H4 (cell line): Measurements from ENCODE around the gene OLFM1. TPM values are rescaled to one million over a fixed set of nuclear protein-coding genes. Genes with fewer than 3 reads are reported as not detected.

Source experiments
- DNase-seq: peaks from one replicate; pipeline ENCODE4 v3.0.0-alpha.2; 2015; ENCODE audit warnings: low spot score
- total RNA-seq: library from RNA; depleted of rRNA; stranded (reverse); fragments of >200 nt; shearing (Covaris generic); gene quantifications from 2 replicates; pipeline ENCODE4 v1.2.3, GENCODE V29; 2014; rRNA removed

The OLFM1 gene
- 34.9 and 50.8 TPM in 2 replicates for total RNA-seq

DNA sequence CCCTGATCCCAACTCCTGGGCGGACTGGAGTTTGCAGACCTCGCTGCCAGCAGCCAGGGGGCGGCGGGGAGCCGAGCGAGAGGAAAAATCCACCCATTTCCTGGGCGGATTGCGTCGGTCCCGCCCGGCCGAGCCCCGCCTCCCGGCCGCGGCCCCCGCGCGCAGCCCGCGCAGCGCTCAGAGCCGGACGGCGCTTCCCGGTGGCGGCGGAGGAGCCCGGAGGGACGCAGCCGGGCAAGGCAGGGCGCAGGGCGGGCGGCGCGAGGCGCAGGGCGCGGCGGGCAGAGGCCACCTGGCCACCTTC, at the start of gene OLFM1:
Gene OLFM1 (plus strand): TSS at position 180 of the 304 bp plus-strand sequence. CDS start 322 bp downstream, outside the sequence.
- peak; percentile 68 for DNase-seq

DNA sequence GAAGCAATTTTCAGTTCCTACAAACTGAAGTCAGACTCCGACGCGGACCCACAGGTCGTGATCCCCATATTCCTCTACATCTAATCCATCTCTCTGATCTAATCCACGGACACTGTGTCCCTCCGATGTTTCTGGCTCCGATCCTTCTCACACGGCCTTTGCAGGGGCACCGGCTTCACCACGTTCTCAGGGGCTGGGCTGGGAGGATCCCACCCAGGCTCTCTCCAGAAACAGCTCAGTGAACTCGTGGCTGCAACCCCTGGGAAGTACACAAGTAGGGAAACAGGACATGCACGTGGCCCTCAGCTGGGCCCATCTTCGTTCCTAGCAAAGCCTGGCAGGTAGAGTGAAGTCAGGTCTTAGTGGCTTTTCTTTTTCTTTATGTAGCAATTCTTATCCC, 49.1 kb upstream of the OLFM1 start:
- no peak for DNase-seq

DNA sequence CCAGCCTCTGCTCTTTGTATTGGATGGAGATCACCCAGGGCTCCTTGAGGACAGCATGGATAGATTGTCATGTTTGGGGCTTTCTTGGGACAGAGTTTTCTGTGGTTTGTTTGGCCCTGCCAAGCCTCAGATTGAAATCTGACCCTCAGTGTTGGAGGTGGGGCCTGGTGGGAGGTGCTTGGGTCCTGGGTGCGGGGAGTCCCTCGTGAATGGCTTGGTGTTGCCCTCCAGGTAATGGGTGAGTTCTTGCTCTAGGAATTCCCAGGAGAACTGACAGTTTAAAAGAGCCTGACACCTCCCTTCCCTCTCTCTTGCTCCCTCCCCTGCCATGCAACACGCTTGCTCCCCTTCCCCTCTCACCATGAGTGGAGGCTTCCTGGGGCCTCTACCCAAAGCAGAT, 48.6 kb upstream of the OLFM1 start:
- DNase-seq = no peak

DNA sequence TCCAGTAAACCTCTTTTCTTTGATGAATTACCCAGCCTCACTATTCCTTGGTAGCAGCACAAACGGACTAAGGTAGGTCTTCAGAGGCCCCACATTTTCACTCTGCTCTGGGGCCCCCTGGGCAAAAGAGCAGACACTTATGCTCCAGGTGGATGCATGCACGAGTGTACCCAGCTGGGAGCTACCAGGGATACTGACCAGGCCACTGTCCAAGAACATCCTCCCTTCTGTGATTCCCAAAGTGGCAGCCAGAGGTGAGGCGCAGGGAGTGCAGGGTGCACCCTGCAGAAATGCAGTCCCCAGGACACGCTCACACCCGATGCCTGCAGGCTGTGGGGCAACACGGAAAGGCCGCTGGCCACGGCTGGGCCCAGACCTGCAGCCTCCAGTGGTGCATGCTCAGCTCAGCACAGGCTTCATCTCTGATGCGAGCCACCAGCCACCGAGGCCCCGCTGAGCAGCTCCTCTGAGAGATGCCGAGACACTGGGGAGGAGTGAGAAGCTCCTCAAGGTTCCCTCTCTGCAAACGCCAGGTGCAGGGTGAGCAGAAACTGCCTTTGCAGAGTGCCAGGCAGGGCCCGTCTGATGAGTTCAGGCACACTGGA, 48.1 kb upstream of the OLFM1 start:
- no peak for DNase-seq

DNA sequence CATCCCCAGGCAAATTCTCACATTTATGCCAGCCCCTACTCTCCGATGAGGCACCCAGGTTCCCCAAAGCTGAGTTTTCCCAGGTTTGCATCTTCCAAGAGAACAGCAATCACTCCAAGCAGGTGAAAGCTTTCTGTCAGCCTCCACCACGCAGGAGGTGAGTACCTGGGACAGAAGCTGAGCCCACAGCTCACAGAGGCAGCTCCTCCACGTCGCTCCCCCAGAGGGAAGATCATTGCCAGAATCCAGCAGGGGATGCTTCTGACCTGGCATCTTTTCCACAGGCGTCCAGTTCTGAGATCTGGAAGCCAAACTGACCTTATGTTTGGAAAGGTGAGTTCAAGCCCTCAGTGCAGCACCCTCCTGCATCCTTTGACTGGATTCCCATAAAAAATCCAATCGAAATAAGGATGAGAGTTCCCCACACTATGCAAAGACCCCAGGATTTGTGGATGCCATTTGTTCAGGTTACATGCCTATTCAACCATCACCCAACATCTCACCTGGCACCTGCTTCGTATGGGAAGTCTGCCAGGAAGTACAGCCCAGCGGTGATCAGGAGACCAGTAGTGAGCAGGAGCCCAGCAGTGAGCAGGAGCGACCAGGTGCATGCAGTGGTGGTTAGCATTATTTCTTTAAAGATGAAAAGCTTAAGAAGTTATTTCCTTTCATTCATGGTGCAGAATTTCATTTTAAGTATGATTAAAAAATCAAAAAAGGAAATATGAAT, 47.4 kb upstream of the OLFM1 start:
- no peak for DNase-seq

DNA sequence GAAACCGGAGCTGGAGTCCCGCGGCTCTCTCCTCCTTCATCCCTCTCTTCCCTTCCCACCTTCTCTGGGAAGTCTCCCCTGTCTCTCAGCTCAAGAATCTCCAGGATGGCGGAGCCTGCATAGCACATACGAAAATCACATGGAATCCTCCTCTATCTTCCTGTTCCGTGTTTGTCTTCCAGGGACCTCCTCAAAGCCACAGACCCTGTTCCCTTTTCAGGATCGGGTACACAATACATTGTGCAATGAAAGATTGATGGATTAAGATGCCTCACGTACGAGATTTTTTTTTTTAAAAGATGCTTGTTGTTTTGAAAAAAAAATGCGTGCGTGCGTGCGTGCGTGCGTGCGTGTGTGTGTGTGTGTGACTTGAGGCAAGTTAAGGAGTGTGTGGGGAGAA, 46.6 kb upstream of the OLFM1 start:
- DNase-seq = no peak

DNA sequence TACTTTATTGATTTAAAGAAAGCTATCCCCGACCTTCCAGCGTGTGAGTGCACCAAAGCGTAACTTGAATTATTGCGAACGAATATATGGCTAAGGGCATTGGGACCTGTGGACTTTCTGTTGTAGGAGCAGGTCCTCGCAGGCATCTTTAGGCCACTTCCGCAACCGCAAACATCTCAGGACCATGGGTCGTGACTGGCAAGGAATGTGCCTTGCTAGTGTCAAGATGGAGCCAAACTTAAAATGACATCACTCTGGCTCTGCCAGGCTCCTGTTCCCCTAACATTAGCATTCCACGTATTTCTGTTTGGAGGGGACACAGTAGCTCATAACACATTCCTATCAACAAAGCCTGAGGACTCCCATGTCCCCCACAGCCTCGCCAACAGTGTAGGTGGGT, 44.1 kb upstream of the OLFM1 start:
- DNase-seq = no peak

DNA sequence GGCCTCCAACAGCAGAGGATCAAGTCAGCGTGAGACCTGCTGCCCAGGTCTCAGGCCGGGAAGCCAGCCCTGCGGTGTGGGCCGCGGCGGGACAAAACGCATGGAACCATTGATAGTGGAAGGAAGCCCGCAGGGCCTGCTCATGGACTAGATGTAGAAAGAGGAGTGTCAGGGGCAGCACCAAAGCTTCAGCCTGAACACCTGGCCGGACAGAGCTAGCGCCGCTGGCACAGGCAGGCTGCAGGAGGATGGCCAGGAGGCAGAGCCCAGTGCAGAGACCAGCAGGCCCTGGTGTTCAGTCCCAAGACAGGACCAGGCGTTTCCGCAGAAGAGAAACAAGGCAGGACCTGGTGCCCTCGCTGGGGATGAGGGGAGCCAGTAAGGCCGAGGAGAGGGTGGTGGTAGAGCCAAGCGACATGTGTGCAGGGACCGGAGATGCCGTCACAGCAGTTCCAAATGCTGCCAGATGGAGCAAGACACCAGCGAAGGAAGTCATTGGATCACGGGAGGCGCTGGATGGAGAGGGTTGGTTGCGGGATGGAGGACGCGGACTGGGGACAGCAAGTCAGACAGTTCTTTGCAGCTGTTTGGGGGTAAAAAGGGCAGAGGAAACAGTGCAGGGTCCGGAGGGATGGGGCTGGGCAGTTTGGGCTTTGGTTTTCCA, 42.1 kb upstream of the OLFM1 start:
- DNase-seq = no peak

DNA sequence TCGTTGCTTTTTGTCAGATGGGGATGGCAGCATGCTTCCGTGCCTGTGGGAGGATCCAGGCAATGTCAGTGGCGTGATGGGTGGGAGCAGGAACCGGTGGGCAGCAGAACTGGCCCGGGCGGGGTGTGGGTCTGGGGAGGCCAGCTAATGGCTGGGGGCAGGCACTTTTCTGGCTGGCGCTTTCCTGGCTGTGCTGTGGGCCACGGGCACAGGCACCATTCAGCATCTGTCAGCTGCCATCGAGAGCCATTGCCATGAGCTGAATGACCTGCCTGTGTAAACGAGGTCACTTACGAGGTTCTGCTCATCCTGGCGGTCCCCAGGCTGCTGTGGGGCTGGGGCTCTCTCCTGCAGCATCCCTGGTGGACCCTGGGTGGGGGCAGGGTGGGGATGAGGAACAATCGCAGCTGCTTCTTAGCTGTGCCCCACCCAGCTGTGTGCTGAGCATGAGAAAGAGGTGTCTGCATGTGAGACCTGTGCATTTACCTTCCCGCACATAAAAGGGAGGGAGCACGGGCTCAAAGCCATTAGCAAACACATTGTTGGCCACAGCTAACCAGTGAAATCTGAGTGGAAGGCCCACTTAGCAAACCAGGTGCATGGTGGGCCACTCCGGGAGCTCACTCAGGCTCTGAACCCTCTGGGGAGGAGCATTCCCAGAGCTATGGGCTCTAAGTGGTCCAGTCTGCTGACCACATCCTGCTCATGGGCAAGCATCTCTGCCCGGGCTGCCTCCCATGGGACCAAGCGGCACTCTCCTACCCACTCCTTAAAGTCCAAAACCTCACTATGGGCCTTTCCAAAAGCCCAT, 41.3 kb upstream of the OLFM1 start:
- DNase-seq = no peak

DNA sequence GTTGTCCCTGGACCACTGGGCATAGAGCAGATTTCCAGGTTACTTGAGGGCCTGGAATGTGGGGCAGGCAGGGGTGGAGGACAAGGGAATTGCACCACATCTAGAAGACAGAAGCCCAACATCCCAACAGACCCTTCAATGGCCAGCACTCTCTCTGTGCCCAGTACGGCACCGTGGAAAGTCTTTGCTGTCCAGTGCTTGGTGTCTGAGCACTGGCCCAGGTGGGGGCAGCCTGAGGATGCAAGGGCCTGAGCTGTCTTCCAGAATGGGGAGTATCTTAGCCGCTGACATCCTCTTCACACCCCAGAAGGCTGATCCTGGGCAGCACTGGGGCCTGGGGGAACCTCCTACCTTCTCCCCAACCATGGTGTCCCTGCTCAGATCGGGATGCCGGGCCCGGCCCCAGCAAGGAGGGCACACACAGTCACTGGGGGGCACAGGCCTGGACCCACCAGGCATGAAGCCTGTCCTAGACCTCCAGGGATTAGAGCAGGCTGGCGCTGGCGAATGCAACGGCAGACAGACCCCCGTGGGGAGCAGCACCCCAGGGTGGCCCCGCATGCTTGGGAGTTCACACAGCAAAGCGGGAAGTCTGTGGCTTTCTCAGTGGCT, 40.6 kb upstream of the OLFM1 start:
- no peak for DNase-seq

DNA sequence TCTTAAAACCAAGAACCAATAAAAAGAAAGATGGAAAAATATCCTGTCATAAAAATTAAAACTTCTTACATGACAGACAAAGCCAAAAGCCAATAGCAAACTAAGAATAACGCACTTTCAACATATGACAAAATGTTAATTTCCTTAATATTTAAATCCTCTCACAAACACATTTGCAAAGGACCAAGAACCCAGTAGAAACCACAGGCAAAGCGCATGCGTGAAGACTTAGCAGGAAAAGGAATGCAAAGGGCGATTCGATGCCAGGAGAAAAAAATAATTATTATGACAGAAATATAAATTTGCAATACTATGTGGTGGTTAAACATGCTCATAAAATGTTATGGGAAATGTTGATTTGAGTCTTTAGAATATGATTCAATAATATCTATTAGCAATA, 39.9 kb upstream of the OLFM1 start:
- no peak for DNase-seq

DNA sequence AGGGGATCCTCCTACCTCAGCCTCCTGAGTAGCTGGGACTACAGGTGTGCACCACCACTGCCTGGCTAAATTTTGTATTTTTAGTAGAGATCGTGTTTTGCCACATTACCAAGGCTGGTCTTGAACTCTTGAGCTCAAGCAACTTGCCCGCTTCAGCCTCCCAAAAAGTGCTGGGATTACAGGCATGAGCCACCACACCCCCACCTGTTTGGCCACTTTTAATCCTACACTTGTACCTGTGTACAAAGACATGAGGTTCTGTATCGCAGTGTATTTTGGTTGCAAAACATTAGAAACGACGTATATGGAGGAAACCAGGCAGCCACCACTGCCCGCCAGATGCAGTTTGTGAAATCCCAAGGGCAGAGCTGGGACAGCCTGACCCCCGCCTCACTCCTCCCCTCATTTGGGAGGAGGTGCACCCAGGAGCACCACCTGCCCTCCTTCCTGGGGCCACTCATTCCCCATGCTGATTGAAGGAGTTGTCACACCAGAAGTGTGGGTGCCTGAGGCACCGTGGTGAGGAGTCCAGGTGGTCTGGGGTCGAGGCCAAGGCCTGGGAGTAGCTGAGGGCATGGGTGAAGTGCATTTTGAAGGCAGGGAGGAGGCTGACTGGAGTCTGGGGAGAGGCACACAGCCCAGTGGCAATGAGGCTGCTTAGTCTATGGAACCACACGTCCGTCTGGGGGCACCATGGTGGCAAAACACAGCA, 39.3 kb upstream of the OLFM1 start:
- no peak for DNase-seq

DNA sequence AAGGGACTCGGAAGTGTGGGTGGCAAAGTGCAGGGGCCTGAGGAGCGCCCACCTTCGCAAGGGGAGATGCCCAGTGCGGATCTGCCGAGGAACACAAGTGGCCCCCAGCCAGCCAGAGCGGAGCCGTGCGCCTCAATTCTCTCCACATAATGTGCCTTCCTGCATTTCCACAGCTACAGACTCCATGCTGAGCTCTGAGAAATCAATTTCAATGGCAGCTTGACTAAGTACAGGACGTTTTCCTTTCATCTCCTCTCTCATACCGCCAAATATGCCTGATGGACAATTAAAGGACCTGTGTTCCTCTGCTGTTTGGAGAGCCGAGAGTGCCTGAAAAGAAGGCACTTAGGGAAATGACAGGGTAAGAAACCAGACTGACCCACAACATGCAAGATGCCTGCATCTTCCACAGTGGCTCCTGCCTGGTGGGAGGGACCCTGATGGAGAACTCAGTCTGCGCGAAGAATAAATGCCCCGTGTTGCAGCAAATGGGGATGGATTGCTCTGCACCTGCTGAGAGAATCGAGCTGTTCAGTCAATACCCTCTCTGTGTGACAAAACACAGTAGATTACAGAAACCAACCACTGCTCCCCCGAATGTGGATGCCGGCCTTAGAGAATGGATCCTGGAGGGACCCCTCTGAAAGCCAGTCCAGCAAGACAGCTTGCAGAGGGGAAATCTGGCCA, 38.6 kb upstream of the OLFM1 start:
- DNase-seq = no peak

DNA sequence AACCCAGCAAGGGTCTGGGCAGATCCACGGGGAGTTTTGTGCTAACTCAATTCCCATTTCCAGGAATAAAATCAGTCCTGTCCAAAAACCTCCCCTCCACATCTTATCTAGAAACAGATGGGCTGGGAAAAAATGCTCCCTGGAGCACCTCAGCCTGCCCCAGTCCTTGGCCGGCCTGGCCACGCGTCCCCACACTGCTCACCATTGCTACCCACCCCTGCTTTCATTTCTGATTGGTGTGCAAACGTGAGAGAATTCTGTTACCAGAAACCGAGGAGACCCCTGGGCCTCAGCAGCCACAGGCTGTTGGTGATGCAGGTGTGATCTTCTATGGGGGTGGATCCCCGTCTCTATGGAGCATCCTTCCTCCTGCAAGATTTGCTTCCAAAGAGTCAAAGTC, 38.0 kb upstream of the OLFM1 start:
- no peak for DNase-seq

DNA sequence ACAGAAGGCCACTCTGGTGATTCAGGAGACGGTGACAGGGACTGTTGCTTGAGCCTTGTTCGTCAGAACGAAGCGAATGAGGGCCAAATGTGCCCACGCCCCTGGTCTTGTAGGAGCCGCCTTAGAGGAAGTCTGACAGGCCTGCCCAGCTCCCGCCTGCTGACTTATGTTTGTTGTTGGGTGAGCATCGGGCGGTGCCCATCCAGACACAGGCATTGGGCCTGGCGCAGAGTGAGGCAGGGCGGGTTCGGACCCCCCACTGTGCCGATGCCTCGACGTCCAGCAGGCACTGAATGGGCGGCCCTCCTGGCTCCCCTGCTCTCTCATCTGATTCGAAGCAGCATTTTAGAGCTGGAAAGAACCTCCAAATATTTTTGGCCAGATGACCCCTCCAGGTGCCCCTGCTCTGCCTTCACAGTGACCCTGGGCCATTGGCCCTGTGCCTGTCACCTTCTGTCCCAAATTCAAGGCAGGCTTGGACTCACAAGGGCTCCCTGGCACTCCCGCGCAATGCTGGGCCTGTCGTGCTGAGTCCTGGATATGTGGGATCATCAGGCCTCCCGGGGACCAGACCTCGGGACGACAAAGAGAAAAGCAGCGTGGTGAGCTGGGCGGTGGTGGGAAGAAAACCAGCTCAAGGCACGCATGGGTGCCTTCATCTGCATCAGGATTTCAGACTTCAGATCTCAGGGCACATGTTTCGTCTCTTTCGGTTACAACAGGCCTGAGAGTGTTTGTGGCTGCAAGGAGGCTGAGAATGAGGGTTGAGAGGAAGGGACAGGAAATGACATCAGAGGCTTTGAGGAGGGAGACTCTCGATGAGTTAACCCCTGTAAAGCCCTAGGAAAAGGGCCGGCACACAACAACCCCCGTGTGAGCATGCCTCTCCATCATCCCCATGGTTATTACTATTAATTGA, 37.1 kb upstream of the OLFM1 start:
- DNase-seq = no peak

DNA sequence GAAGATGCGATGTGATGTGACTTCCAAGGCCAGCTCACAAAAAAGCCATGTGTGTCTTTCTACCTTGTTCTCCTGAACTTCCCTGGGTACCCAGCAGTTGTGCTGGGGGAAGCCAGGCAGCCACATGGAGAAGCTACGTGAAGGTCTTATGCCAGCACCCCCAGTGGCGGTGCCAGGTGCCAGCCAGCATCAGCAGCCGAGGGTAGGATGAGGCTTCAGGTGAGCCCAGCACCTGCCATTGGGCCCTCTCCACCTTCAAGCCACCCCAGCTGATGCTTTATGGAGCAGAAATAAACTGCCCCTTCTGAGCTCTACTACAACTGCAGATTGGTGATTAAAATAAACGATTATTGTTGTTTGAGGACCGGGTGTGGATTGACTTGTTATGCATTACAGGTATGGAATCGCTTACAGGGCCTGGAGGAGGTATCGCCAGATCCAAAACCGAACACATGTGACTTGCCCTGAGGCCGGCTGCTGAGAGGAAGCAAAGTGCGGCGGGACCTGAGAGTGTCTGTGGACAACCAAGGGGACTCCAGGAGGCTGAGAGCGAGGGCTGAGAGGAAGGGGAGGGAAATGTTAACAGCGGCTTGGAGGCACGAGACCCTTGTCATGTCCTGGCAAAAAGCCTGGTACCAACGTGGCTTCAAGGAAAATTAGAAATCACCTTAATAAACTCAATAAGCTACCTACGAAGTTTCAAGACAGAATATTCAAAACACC, 36.0 kb upstream of the OLFM1 start:
- no peak for DNase-seq

DNA sequence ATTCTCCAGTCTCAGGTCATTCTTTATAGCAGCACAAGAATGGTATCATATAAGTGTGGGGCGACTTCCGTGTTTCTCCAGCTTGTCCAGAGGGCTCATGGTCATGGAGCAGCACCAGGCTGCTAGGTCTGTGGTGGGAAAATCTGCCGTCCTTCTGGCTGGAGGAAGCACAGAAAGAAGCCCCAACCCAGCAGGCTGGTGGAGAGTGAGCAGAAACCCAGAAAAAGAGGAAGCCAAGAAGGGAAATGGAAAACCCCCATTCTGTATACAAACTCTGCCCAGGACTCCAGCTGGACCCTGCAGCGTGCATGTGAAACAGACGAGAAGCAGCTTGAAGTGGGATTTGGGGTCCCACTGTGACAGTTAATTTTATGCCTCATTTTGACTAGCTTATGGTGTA, 34.3 kb upstream of the OLFM1 start:
- DNase-seq = no peak

DNA sequence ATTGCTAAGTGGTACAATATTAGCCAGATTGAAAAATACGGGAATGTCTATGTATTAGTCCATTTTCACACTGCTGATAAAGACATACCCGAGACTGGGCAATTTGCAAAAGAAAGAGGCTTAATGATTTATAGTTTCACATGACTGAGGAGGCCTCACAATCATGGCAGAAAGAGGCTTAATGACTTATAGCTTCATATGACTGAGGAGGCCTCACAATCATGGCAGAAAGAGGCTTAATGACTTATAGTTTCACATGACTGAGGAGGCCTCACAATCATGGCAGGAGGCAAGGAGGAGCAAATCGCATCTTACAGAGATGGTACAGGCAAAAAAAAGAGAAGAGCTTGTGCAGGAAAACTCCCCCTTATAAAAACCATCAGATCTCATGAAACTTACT, 32.3 kb upstream of the OLFM1 start:
- no peak for DNase-seq

DNA sequence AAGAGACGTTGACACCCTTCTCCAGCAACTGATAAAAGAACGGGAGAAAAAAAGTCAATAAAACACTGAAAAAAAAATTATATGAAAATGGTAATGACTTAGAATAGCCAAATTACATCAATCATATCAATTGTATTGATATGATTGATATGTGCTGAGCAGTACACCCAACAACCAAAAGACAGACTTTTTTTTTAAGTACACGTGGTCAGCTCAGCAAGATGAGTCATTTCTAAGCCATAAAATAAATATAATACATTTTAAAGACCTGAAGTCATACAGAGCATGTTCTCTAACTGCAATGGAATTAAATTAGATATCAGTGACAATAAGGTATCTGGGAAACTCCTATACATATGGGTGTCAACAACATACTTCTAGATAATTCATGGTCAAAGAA, 30.9 kb upstream of the OLFM1 start:
- no peak for DNase-seq
